ENCODE measurements around the gene COL17A1.

Gene COL17A1

GRCh38 chr10:103990121-103990520 lies 95.6 kb downstream of the COL17A1 start:
- no peak for DNase-seq (ENCODE audit: low read depth in 2 of 2)

- no peak for DNase-seq (ENCODE audit: low read depth in 2 of 2)
These were observed 99.3 kb downstream of the COL17A1 start for GRCh38 chr10:103986360-103986759.

GRCh38 chr10:103985726-103986125 lies 100.0 kb downstream of the COL17A1 start:
- no peak for DNase-seq (ENCODE audit: low read depth in 2 of 2)

- DNase-seq (ENCODE audit: low read depth in 2 of 2), result no peak
These were observed 102.2 kb downstream of the COL17A1 start for GRCh38 chr10:103983367-103983911.

GRCh38 chr10:103982639-103983038 lies 103.0 kb downstream of the COL17A1 start:
- no peak for DNase-seq (ENCODE audit: low read depth in 2 of 2)

Measured in fibroblast of skin of left biceps (primary cell).